HG02759 (cell line): ENCODE data around the gene CCDC174.

Experiments
- ATAC-seq: cut with Tn5 transposase; IDR thresholded peaks from one replicate; pipeline ENCODE4 v1.9.1; 2021; ENCODE audit warnings: mild to moderate bottlenecking, moderate library complexity; ENCODE audit not compliant: unreplicated experiment

The CCDC174 gene

DNA sequence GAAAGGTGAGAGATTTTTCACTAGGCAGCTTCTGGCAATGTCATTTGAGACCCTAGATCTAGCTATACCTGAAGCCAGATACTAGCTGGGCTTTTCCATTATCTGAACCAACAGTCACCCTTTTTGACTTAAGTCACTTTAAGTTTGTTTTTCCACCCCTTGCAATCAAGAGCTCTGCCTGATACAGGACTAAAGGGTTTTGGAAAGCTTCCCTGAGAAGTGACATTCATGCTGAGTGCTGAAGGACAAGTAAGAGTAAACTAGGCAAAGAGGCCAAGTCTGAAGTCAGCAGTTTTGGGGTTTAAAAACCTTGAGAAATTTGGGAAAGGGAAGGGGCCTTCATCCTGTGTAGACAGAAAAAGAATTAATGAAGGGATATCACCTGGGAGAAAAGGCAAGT, 27.1 kb upstream of the CCDC174 start:
- no peak for ATAC-seq

GRCh38 chr3:14625443-14625842, 26.1 kb upstream of the CCDC174 start:
- ATAC-seq: no peak

- ATAC-seq: no peak
Measured at GRCh38 chr3:14627815-14628214, 23.7 kb upstream of the CCDC174 start.

DNA sequence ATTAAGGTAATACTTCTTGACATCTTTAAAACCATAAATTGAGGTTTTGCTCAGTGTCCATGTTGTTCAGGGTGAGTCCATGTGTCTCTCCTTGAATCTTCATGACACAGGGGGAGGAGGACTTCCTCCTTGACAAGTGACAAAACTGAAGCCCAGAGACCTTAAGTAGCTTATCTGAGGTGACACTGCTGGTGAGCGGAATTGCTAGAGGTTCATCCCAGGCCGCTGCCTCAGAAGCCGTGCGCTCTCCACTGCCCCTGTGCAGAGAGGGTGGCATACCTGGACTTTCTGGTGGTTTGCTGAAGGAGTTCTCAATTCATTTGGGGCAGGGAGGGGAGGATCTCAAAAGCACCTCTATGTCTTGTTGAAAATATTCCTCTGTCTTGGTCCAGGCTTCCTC, 23.2 kb upstream of the CCDC174 start:
- no peak for ATAC-seq

DNA sequence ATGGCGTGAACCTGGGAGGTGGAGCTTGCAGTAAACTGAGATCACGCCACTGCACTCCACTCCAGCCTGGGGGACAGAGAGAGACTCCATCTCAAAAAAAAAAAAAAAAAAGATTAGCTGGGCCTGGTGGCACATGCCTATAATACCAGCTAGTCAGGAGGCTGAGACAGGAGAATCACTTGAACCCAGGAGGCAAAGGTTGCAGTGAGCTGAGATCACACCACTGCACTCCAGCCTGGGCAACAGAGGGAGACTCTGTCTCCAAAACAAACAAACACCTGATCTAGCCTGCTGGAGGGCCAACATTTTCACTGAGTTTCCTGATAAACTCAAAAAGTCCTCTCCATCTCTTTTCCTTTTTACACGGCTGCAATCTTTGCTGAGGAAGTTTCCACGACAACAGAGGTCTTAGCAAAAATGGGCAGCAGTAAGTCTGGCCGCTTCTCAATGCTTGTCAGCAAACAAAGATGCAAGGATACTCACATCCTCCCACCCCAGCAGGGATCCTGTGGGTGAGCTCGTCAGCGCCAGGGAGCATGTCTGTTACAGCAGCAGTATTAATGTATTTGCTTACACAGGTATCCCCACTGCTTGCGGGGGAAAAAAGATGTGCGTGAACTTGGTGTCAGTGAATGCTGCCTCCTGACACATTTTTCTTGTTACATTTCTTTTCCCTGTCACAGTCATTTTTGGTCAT, 21.0 kb upstream of the CCDC174 start:
- ATAC-seq: no peak

DNA sequence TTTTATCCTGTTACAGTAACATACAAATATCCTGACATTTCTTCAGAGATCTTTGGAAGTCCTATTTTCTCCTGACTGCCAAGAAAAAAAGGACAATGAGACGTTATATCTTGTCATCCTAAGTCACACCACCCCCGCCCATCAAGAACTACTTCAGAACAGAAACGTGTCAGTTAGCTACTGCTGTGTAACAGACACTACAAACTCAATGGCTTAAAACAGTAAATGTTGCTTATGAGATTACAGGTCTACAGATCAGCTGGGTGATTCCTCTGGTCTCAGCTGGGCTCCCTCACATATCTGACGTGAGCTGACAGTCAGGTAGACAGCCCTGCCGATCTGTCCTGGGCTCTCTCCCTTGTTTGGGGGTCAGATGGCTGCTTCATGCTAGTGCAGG, 20.5 kb upstream of the CCDC174 start:
- ATAC-seq: no peak

GRCh38 chr3:14631687-14632441, 19.7 kb upstream of the CCDC174 start:
- ATAC-seq: no peak

DNA sequence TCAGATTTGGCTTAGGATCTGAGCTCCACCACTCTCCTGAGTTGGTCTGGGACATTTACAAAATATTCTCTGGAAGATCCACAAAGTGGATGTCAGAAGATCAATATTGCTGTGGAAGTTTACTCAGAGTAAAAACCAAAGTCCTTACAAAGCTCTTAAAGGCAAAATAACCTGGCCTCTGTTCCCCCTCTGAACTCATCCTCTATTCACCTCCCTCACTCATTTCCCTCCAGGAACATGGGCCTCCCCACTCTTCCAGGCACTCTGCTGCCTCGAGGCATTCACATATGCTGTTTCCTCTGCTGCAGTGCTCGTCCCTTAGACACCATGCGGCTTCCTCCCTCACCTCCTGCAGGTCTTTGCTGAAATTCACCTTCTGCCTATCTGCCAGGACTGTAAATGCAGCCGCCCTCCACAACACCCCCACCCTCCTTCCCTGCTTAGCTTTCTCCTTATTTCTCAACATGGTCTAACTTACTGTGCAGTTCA, 19.1 kb upstream of the CCDC174 start:
- no peak for ATAC-seq

GRCh38 chr3:14633417-14633816, 18.1 kb upstream of the CCDC174 start:
- ATAC-seq: no peak

GRCh38 chr3:14633819-14634424, 17.6 kb upstream of the CCDC174 start:
- no peak for ATAC-seq

GRCh38 chr3:14634763-14635400, 16.7 kb upstream of the CCDC174 start:
- ATAC-seq: no peak

GRCh38 chr3:14636496-14637087, 15.0 kb upstream of the CCDC174 start:
- ATAC-seq: no peak

GRCh38 chr3:14640157-14640562, 11.4 kb upstream of the CCDC174 start:
- no peak for ATAC-seq

DNA sequence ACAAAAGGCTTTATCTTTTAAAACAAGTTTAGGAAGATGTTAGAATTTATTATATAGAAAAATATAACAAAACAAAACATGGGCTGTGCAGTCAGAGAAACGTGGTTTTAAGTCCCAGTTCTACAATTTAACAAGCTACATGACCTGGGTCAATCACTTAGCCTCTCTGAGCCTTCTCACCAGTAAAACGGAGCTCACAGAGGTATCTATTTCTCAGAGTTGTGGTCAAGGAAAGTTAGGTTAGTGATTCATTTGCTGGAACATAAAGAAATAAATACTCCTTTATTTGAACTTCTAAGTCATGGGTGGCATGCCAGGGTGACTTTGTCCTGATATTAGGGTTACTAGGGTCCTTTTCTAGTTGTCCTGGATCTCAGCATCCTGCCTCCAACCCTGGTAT, 10.8 kb upstream of the CCDC174 start:
- no peak for ATAC-seq

DNA sequence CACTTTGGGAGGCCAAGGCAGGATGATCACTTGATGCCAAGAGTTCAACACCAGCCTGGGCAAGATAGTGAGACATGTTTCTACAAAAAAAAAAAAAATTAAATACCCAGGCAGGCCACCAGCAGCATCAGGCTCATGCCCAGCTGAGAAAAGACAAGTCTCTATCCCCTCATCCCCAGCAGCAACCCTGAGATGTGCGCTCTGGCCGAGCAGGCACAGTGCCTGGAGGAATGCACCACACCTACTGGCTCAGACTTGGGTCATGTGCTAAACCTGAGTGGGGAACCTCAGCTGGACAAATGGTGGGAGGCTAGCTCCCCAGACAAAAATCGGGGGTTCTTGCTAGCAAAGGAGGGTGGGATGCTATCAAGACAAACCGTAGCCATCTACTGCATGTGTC, 10.2 kb upstream of the CCDC174 start:
- ATAC-seq: no peak

DNA sequence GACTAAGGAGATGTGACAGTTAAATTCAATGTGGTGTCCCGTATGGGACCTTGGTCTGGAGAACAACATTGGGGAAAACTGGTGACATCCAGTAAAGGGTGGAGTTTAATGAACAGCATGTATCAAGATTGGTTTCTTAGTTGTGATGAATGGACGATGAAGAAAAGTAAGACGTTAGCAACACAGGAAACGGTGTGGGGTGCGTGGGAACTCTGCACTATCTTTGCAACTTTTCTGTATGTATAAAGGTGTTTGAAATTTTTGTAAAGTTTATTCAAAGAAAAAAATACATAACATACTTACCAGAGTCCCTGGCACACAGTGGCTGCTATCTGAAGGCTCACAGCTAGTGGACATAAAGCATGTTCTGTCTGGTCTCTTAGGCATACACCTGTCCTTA, 6.1 kb upstream of the CCDC174 start:
- no peak for ATAC-seq

- no peak for ATAC-seq
Measured at GRCh38 chr3:14646131-14646573, 5.4 kb upstream of the CCDC174 start.

GRCh38 chr3:14646589-14647413, 4.8 kb upstream of the CCDC174 start:
- no peak for ATAC-seq

GRCh38 chr3:14647976-14648955, 3.3 kb upstream of the CCDC174 start:
- no peak for ATAC-seq
